ENCODE measurements around the gene KNSTRN.

- TF ChIP-seq POLR2A (IDR thresholded peaks at IDR 0.05; ENCODE audit: low read depth, low read length) (no peak), POLR2AphosphoS5 (IDR thresholded peaks at IDR 0.05; ENCODE audit: low read depth, low read length) (no peak), TAF1 (IDR thresholded peaks at IDR 0.05; ENCODE audit: borderline replicate concordance, low read depth, low read length) (no peak)
These were observed 54.6 kb downstream of the KNSTRN start for GRCh38 chr15:40436892-40437751.

Data from GM12892 (cell line).